ENCODE results near the gene CFAP299.

The CFAP299 gene

GRCh38 chr4:80831383-80832361 lies 496.1 kb downstream of the CFAP299 start:
- no peak for DNase-seq (ENCODE audit: low read depth in 2 of 2)

DNA sequence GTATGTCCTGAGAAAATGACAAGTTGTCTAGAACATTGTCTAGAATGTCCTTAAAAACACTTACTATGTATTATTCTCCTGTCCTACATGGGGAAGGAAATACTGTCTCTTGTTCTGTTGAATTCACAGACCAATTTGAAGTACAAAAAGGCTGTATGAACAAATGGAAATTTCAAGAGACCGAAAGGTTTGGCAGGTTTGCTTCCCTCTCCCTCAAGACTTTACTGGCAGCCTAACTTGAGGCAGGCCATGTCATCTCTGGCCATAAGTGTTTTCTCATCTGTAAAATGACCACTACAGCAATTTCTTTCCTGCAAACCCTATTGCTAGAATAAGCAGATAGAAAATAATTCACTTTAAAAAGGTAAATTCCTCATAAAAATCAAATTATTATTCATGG lies 503.8 kb downstream of the CFAP299 start:
- DNase-seq (ENCODE audit: low read depth in 2 of 2), result no peak

GRCh38 chr4:80839792-80840191 lies 504.3 kb downstream of the CFAP299 start:
- no peak for DNase-seq (ENCODE audit: low read depth in 2 of 2)

DNA sequence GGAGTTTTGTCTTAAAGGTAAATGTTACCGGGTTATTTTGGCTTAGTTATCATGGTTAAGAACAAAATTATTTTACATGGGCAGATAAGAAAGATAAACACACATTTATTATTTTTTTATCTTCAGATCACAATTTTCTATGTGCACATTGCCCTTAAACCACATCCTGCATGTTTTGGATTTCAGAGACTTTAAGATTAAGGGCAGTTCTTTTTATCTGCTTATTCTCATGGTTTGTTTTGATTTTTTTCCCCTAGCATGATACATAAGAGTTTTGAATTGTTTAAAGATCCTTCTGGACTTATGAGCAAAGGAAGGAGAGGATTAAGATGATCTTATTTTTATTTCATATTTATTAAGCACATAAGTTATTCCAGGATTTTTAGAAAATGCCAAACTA lies 504.9 kb downstream of the CFAP299 start:
- DNase-seq (ENCODE audit: low read depth in 2 of 2), result no peak

DNA sequence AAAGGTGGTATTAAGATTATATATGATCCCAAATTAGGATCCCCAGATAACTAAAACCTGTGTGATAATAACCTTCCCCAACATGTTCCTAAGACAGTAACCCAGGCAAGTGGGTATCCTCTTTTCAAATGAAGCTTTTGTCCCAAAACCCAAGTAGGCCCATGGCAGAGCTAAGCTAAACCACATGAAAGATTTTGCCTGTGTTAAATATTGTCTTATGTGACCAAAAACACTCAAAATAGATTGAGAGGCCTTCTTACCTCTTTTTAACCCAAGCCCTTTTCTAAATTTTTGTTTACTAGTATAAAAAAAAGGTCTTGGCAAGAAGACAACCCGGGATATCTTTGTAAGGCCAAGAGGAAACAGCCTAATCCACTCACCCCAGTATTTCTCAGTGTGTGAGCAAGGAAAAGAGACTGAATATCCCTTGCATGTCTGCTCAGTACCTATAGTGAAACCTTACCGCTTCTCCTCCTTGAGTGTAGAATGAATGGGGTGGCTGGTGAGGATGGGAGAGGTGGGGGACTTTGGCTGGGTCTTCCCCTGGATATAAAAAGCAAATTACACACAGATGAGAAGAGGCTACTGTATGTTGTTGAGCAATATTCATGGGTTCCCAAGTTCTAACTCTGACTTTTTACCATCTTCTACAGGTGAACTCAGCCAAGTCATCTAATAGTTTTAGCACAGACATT lies 506.2 kb downstream of the CFAP299 start:
- DNase-seq (ENCODE audit: low read depth in 2 of 2), result no peak

GRCh38 chr4:80846210-80846609 lies 510.7 kb downstream of the CFAP299 start:
- DNase-seq (ENCODE audit: low read depth in 2 of 2), result no peak

DNA sequence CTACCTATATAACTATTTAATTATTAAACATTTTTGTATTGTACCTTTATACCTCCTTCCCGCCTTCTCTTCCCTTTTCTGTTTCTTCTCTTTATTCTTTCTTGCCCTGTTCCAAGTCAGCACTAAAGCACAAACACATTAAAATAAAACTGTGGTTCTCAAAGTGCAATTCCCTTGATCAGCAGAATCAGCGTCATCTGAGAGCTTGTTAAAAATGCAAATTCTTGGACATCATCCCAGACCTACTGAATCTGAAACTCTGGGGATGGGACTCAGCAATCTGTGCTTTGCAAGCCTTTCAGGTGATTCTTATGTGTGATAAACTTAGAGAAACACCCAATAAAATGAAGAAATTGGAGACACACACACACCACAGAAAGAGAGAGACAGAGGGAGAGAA lies 516.5 kb downstream of the CFAP299 start:
- no peak for DNase-seq (ENCODE audit: low read depth in 2 of 2)

DNA sequence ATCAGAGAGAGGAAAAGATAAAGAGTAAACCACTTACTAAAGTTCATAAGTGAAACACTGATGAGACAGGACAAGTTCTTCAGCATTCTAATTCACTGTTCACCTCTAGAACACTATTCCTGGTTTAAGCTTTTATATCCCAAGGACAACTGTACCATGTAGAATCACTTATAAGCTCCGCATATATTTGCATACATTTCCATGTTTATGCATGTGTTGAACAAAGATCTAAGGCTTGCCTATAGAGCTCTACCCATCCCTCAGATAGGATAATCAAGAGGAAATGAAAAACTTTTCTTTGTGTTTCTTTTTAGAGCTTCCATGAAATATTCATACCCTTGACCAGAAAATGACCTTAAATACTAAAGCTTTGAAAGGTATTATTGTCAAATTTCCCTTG lies 538.0 kb downstream of the CFAP299 start:
- no peak for DNase-seq (ENCODE audit: low read depth in 2 of 2)

DNA sequence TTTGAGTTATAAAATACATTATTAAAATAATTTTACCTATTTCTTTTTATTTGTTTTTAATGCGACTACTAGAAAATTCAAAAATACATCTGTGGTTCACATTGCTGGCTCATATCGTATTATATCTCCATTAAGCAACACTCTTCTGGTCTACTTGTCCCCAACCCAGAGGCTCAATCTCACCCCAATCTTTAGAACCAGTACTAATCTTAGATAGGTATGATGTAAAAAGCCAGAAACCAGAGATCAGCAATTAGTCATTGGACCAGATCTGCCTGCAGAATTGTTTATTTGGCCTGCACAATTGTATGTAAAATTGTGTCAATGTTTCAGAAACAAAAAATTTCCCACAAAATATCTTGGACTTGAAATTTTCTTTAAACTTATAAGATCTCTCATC lies 539.4 kb downstream of the CFAP299 start:
- DNase-seq (ENCODE audit: low read depth in 2 of 2), result no peak

- DNase-seq (ENCODE audit: low read depth in 2 of 2), result no peak
Observed at GRCh38 chr4:80875642-80876041, 540.1 kb downstream of the CFAP299 start.

GRCh38 chr4:80876810-80877209 lies 541.3 kb downstream of the CFAP299 start:
- DNase-seq (ENCODE audit: low read depth in 2 of 2), result no peak

DNA sequence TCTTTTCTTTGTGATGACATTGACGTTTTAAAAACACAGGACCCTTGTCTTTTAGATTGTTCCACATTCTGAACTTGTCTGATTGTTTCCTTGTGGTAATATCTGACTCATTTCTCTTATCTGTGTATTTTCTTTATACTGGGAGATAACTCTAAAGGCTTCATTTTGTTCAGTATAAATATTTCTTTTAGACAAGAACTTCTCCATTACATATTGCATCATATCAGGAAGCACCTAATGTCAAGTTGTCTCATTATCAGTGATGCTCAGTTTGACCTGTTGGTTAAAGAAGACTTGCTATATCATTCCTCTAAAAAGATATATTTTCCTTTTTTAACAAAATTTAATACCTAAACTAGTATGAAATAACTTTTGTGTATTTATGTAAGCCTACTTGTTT lies 542.7 kb downstream of the CFAP299 start:
- no peak for DNase-seq (ENCODE audit: low read depth in 2 of 2)

- DNase-seq (ENCODE audit: low read depth in 2 of 2), result no peak
Observed at GRCh38 chr4:80897537-80898303, 562.2 kb downstream of the CFAP299 start.

- no peak for DNase-seq (ENCODE audit: low read depth in 2 of 2)
Observed at GRCh38 chr4:80900908-80901307, 565.4 kb downstream of the CFAP299 start.

GRCh38 chr4:80903020-80903419 lies 567.5 kb downstream of the CFAP299 start:
- no peak for DNase-seq (ENCODE audit: low read depth in 2 of 2)

DNA sequence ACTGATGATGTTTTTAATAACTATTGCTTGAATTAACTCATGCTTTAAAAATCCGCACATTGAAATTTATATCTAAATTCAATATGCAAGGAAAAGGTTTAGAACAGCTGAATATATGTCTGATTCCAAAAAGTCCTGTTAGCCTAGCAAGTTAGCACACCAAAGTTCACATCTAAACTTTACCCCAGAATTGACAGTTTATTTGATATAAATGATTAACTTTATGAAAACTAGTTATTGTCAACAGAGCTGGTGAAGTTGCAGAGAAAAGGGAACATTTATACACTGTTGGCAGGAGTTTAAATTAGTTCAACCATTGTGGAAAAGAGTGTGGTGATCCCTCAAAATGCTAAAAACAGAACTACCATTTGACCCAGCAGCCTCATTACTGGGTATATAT lies 574.4 kb downstream of the CFAP299 start:
- no peak for DNase-seq (ENCODE audit: low read depth in 2 of 2)

DNA sequence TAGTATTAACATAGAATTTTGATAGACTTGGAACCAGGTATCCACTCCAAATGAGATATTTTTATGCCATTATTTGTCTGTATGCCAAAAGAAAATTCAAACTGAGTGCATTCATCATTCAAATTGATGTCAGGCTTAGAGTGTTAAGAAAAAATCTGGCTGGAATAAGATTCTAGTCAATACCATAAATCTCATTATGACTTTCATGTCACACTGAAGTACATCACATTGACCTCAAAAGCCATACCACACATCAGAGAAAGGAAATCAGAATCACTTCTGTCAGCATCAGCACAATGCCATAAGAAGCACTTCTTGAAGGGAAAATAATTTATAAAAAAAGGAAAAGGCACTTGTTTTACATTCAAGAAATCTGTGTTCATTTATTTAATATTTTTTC lies 575.9 kb downstream of the CFAP299 start:
- DNase-seq (ENCODE audit: low read depth in 2 of 2), result no peak

- DNase-seq (ENCODE audit: low read depth in 2 of 2), result no peak
Observed at GRCh38 chr4:80912350-80912749, 576.8 kb downstream of the CFAP299 start.

GRCh38 chr4:80913381-80913780 lies 577.9 kb downstream of the CFAP299 start:
- no peak for DNase-seq (ENCODE audit: low read depth in 2 of 2)

- no peak for DNase-seq (ENCODE audit: low read depth in 2 of 2)
Observed at GRCh38 chr4:80916770-80917169, 581.2 kb downstream of the CFAP299 start.

DNA sequence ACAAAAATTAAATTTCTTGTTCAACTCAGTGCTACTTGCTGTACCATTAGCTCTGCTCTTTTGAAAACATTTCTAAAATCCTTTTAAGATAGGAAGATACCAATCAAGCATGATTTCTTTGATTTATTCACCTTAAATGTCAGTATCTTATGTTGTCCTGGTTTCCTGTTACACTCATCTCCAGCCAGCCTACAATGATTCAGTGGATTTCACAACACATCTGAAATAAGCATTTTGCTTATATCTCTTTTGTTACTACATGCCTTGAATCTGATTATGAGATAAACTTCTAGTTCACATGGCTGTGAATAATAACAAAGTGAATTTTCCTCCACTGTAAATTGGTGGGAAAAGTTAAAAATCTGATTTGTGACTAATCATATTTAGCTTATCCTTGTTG lies 582.5 kb downstream of the CFAP299 start:
- DNase-seq (ENCODE audit: low read depth in 2 of 2), result no peak

GRCh38 chr4:80921441-80921840 lies 585.9 kb downstream of the CFAP299 start:
- DNase-seq (ENCODE audit: low read depth in 2 of 2), result no peak
